Hepatocyte (in vitro differentiated cells): ENCODE results near the gene ALG9. TPM values are rescaled to one million over a fixed set of nuclear protein-coding genes. Genes with fewer than 3 reads are reported as not detected.

Experiments used
- DNase-seq: peaks from one replicate; pipeline ENCODE4 v3.0.0-alpha.2; 2016; ENCODE audit warnings: low spot score
- H2AFZ ChIP-seq: fragments of 200-600 bp; sonication (generic); 2 replicates; pipeline ENCODE4 v1.6.0; 2016; ENCODE audit warnings: antibody characterized with exemption, mild to moderate bottlenecking
- H3K27ac ChIP-seq: fragments of 200-600 bp; sonication (generic); 2 replicates; pipeline ENCODE4 v1.5.1; 2016; ENCODE audit warnings: mild to moderate bottlenecking
- H3K27me3 ChIP-seq: fragments of 200-600 bp; sonication (generic); 2 replicates; pipeline ENCODE4 v1.6.1; 2016
- H3K36me3 ChIP-seq: fragments of 200-600 bp; sonication (generic); replicated peaks from 2 replicates; pipeline ENCODE4 v1.5.1; 2016; ENCODE audit warnings: low read depth; ENCODE audit not compliant: insufficient read depth
- H3K4me1 ChIP-seq: fragments of 200-600 bp; sonication (generic); 2 replicates; pipeline ENCODE4 v1.5.1; 2016; ENCODE audit warnings: mild to moderate bottlenecking, moderate library complexity; ENCODE audit not compliant: insufficient read depth
- H3K4me2 ChIP-seq: fragments of 200-600 bp; sonication (generic); 2 replicates; pipeline ENCODE4 v1.6.0; 2016
- H3K4me3 ChIP-seq: fragments of 200-600 bp; sonication (generic); 2 replicates; pipeline ENCODE4 v1.5.1; 2016; ENCODE audit warnings: mild to moderate bottlenecking
- H3K79me2 ChIP-seq: fragments of 200-600 bp; sonication (generic); 2 replicates; pipeline ENCODE4 v1.6.0; 2017; ENCODE audit warnings: mild to moderate bottlenecking
- H3K9me2 ChIP-seq: fragments of 200-600 bp; sonication (generic); replicated peaks from 2 replicates; pipeline ENCODE4 v1.6.0; 2017; ENCODE audit warnings: mild to moderate bottlenecking; ENCODE audit not compliant: insufficient read depth
- H3K9me3 ChIP-seq: fragments of 200-600 bp; sonication (generic); 2 replicates; pipeline ENCODE4 v1.5.1; 2016; ENCODE audit warnings: low read depth, mild to moderate bottlenecking
- H4K20me1 ChIP-seq: fragments of 200-600 bp; sonication (generic); 2 replicates; pipeline ENCODE4 v1.6.0; 2016; ENCODE audit warnings: mild to moderate bottlenecking; ENCODE audit not compliant: insufficient read depth, poor library complexity, severe bottlenecking
- EZH2 ChIP-seq: fragments of 200-600 bp; sonication (generic); IDR thresholded peaks from 2 replicates; pipeline ENCODE4 v1.6.1; 2016; ENCODE audit warnings: antibody characterized with exemption, mild to moderate bottlenecking, borderline replicate concordance
- EZH2phosphoT487 ChIP-seq: fragments of 200-600 bp; sonication (generic); IDR thresholded peaks from one replicate; pipeline ENCODE4 v1.6.1; 2018; ENCODE audit warnings: antibody characterized with exemption, mild to moderate bottlenecking, low read depth, moderate library complexity; ENCODE audit not compliant: unreplicated experiment, severe bottlenecking
- WGBS: methylation state at CpG from one replicate; pipeline ENCODE4 v1.1.6; 2016; ENCODE audit warnings: low lambda C conversion rate; ENCODE audit errors: missing lambda C conversion rate; 5-methylcytosine and 5-hydroxymethylcytosine counted together
- polyA plus RNA-seq: library from polyadenylated mRNA; unstranded; fragments of >200 nt; fragmentation: Nextera tagmentation; extraction: Ambion mirVana; gene quantifications from 2 replicates; pipeline ENCODE4 v1.2.1, GENCODE V29; 2016
- total RNA-seq: library from RNA; depleted of rRNA; stranded (reverse); fragments of >200 nt; gene quantifications from 2 replicates; pipeline ENCODE4 v1.2.3, GENCODE V29; 2014
- TF ChIP-seq, protein P1 (sequence below): fragments of 200-600 bp; sonication (generic); IDR thresholded peaks from 2 replicates; pipeline ENCODE4 v1.5.1; 2016; ENCODE audit warnings: antibody characterized with exemption, mild to moderate bottlenecking; ENCODE audit not compliant: poor library complexity

Gene ALG9
- total and polyA plus RNA-seq, 2 experiments from 2014 or later = 22.6 to 52.4 TPM

- Histone ChIP-seq H3K27ac (peak overlapping the region; percentile 34), H2AFZ (no peak overlapping the region), H3K4me2 (peak overlapping the region; percentile 11), H3K4me3 (no peak overlapping the region), H3K79me2 (no peaks in the 10 kb centered on the region), H4K20me1 (no peaks in the 10 kb centered on the region), H3K27me3 (no peaks in the 10 kb centered on the region), H3K9me2 (no peaks in the 10 kb centered on the region), H3K4me1 (peaks cover 32% of the 10 kb centered on the region), H3K9me3 (no peaks in the 10 kb centered on the region), H3K36me3 (no peaks in the 10 kb centered on the region)
- no peak for DNase-seq
- TF ChIP-seq EZH2phosphoT487 (no peak), EZH2 (no peak)
- TF ChIP-seq, protein P1, sequence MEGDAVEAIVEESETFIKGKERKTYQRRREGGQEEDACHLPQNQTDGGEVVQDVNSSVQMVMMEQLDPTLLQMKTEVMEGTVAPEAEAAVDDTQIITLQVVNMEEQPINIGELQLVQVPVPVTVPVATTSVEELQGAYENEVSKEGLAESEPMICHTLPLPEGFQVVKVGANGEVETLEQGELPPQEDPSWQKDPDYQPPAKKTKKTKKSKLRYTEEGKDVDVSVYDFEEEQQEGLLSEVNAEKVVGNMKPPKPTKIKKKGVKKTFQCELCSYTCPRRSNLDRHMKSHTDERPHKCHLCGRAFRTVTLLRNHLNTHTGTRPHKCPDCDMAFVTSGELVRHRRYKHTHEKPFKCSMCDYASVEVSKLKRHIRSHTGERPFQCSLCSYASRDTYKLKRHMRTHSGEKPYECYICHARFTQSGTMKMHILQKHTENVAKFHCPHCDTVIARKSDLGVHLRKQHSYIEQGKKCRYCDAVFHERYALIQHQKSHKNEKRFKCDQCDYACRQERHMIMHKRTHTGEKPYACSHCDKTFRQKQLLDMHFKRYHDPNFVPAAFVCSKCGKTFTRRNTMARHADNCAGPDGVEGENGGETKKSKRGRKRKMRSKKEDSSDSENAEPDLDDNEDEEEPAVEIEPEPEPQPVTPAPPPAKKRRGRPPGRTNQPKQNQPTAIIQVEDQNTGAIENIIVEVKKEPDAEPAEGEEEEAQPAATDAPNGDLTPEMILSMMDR = no peak
- WGBS = 55% methylated on average over 3 of the region's 3 CpGs
Observed at GRCh38 chr11:111834432-111835163, 36.8 kb downstream of the ALG9 start.

- Histone ChIP-seq H3K27ac (peak overlapping the region; percentile 34), H3K4me2 (no peak overlapping the region), H3K4me3 (no peak overlapping the region), H3K9me2 (no peaks in the 10 kb centered on the region), H3K27me3 (no peaks in the 10 kb centered on the region), H3K9me3 (no peaks in the 10 kb centered on the region), H2AFZ (no peak overlapping the region), H3K79me2 (no peaks in the 10 kb centered on the region), H3K36me3 (no peaks in the 10 kb centered on the region), H3K4me1 (peaks cover 32% of the 10 kb centered on the region), H4K20me1 (no peaks in the 10 kb centered on the region)
- TF ChIP-seq EZH2 (no peak), EZH2phosphoT487 (no peak)
- TF ChIP-seq, protein P1 = peak; percentile 24
- no peak for DNase-seq
- 89% methylated on average over 4 of the region's 4 CpGs for WGBS
Observed at GRCh38 chr11:111833524-111833923, 37.9 kb downstream of the ALG9 start.

GRCh38 chr11:111829185-111829968 is 42.0 kb downstream of the ALG9 start:
- H4K20me1 ChIP-seq = no peaks in the 10 kb centered on the region
- no peak overlapping the region for H3K27ac ChIP-seq
- no peak overlapping the region for H3K4me2 ChIP-seq
- no peaks in the 10 kb centered on the region for H3K79me2 ChIP-seq
- WGBS = 85% methylated on average over 5 of the region's 5 CpGs
- no peaks in the 10 kb centered on the region for H3K27me3 ChIP-seq
- H3K4me1 ChIP-seq = peaks cover 6% of the 10 kb centered on the region
- H3K36me3 ChIP-seq = no peaks in the 10 kb centered on the region
- H3K9me2 ChIP-seq = no peaks in the 10 kb centered on the region
- no peak overlapping the region for H3K4me3 ChIP-seq
- H3K9me3 ChIP-seq = no peaks in the 10 kb centered on the region
- no peak for DNase-seq
- no peak overlapping the region for H2AFZ ChIP-seq
- TF ChIP-seq EZH2 (no peak), EZH2phosphoT487 (no peak)
- TF ChIP-seq, protein P1 = no peak
